HCT116 (cell line): ENCODE data around the gene DPM2. TPM values are rescaled to one million over a fixed set of nuclear protein-coding genes. Genes with fewer than 3 reads are reported as not detected.

Experiments used
- ATAC-seq: fragments of 200-7000 bp; cut with Tn5 transposase; 2 replicates; pipeline ENCODE4 v1.9.1; 2020; ENCODE audit warnings: mild to moderate bottlenecking, moderate library complexity
- BruUV-seq: library from RNA; stranded (reverse); fragments of 400-500 nt; replicated peaks from 2 replicates; lab custom pipeline; 2021; lab: Mats Ljungman, UMichigan
- CTCF ChIA-PET: fragments of 300-600 bp; sonication (Branson Sonifier 250); formaldehyde crosslinking; loops from one replicate; lab custom pipeline; 2021; ENCODE audit warnings: antibody characterized with exemption; lab: Charles Lee
- POLR2A ChIA-PET: fragments of 300-600, 350-600 bp; sonication (Branson Sonifier 250); formaldehyde crosslinking; loops from one replicate; lab custom pipeline; 2021; ENCODE audit warnings: antibody characterized with exemption; lab: Charles Lee
- RAD21 ChIA-PET, 2 experiments: fragments of 300-600 bp; sonication (Branson Sonifier 250); formaldehyde crosslinking; loops; one replicate each; lab custom pipeline; 2023; ENCODE audit warnings: low total read pairs in 2 of 2; ENCODE audit not compliant: uncharacterized antibody in 2 of 2, unreplicated experiment in 2 of 2, low non-redundant PET in 1 of 2; lab: Charles Lee
- DNase-seq: peaks from one replicate; pipeline ENCODE4 v3.0.0-alpha.2; 2010; ENCODE audit warnings: low read depth, low spot score
- H2AFZ ChIP-seq: fragments of 200-600 bp; shearing (Covaris generic), sonication (generic); 2 replicates; pipeline ENCODE4 v1.6.1; 2017; ENCODE audit warnings: low read depth, mixed run types, mixed read lengths, antibody characterized with exemption, low read length; ENCODE audit not compliant: poor library complexity, severe bottlenecking
- H3K27ac ChIP-seq: 2 replicates; pipeline ENCODE4 v1.5.1; 2012; ENCODE audit warnings: low read depth, low read length
- H3K27me3 ChIP-seq: fragments of 200-600 bp; sonication (generic); 2 replicates; pipeline ENCODE4 v1.6.1; 2016; ENCODE audit warnings: mixed run types, low read length, mixed read lengths; ENCODE audit not compliant: insufficient read depth
- H3K36me3 ChIP-seq, 2 experiments: fragments of 200-500 bp in 1 of 2; fragments of 200-600 bp in 1 of 2; sonication (Bioruptor generic) in 1 of 2; sonication (generic) in 1 of 2; 2 replicates each; pipeline versions ENCODE4 v1.5.1 to v1.6.1; 2014 to 2016; ENCODE audit warnings: low read length in 2 of 2, inconsistent platforms in 1 of 2, mixed read lengths in 1 of 2, mixed run types in 1 of 2; ENCODE audit not compliant: insufficient read depth in 2 of 2, control insufficient read depth in 1 of 2
- H3K4me1 ChIP-seq, 2 experiments: fragments of 200-600 bp in 1 of 2; sonication (generic) in 1 of 2; 2 replicates each; pipeline versions ENCODE4 v1.5.1 to v1.6.1; 2012 to 2017; ENCODE audit warnings: low read length in 2 of 2, inconsistent platforms in 1 of 2, mild to moderate bottlenecking in 1 of 2, mixed read lengths in 1 of 2, mixed run types in 1 of 2, moderate library complexity in 1 of 2; ENCODE audit not compliant: insufficient read depth in 2 of 2, control insufficient read depth in 1 of 2
- H3K4me2 ChIP-seq: fragments of 200-600 bp; sonication (generic); 2 replicates; pipeline ENCODE4 v1.6.1; 2017; ENCODE audit warnings: mixed run types, low read length, mixed read lengths
- H3K4me3 ChIP-seq, 2 experiments: fragments of 200-600 bp in 1 of 2; sonication (generic) in 1 of 2; replicated peaks in 1 of 2; 2 replicates each; pipeline ENCODE4 v1.5.1; 2011 to 2016; ENCODE audit warnings: low read length in 2 of 2, control low read depth in 1 of 2, low read depth in 1 of 2, mild to moderate bottlenecking in 1 of 2, mixed read lengths in 1 of 2, mixed run types in 1 of 2
- H3K79me2 ChIP-seq: fragments of 200-600 bp; sonication (generic); 2 replicates; pipeline ENCODE4 v1.6.1; 2017; ENCODE audit warnings: mild to moderate bottlenecking, mixed run types, low read length, moderate library complexity, mixed read lengths; ENCODE audit not compliant: insufficient read depth
- H3K9ac ChIP-seq: fragments of 200-600 bp; sonication (generic); 2 replicates; pipeline ENCODE4 v1.6.1; 2016; ENCODE audit warnings: low read length, mixed read lengths
- H3K9me2 ChIP-seq: fragments of 200-600 bp; sonication (generic), shearing (Covaris generic); 2 replicates; pipeline ENCODE4 v1.6.1; 2017; ENCODE audit warnings: mixed run types, mild to moderate bottlenecking, moderate library complexity; ENCODE audit not compliant: insufficient read depth
- H3K9me3 ChIP-seq, 2 experiments: fragments of 200-500 bp in 1 of 2; fragments of 200-600 bp in 1 of 2; sonication (Bioruptor generic) in 1 of 2; sonication (generic) in 1 of 2; 2 replicates each; pipeline ENCODE4 v1.6.1; 2014 to 2017; ENCODE audit warnings: low read length in 2 of 2, mixed read lengths in 2 of 2, inconsistent platforms in 1 of 2, low read depth in 1 of 2, mild to moderate bottlenecking in 1 of 2, mixed run types in 1 of 2, moderate library complexity in 1 of 2; ENCODE audit not compliant: control insufficient read depth in 1 of 2, insufficient read depth in 1 of 2
- H4K20me1 ChIP-seq: fragments of 200-600 bp; sonication (generic), shearing (Covaris generic); 2 replicates; pipeline ENCODE4 v1.6.1; 2017; ENCODE audit warnings: mixed run types, mild to moderate bottlenecking, moderate library complexity; ENCODE audit not compliant: insufficient read depth
- CEBPB ChIP-seq: IDR thresholded peaks from 2 replicates; pipeline ENCODE4 v1.6.1; 2012; ENCODE audit warnings: low read depth
- EGR1 ChIP-seq: IDR thresholded peaks from 2 replicates; pipeline ENCODE4 v1.6.1; 2012; ENCODE audit warnings: low read depth
- EZH2phosphoT487 ChIP-seq: fragments of 200-600 bp; IDR thresholded peaks from 2 replicates; pipeline ENCODE4 v1.6.1; 2018; ENCODE audit warnings: antibody characterized with exemption, borderline replicate concordance
- JUND ChIP-seq: IDR thresholded peaks from 2 replicates; pipeline ENCODE4 v1.6.1; 2012
- POLR2A ChIP-seq: IDR thresholded peaks from 2 replicates; pipeline ENCODE4 v1.7.0; 2011; ENCODE audit warnings: borderline replicate concordance; ENCODE audit not compliant: insufficient read depth, insufficient read length; ENCODE audit errors: extremely low read depth
- POLR2AphosphoS5 ChIP-seq: IDR thresholded peaks from 2 replicates; pipeline ENCODE4 v1.6.1; 2011; ENCODE audit warnings: mild to moderate bottlenecking, low read depth, low read length, moderate library complexity
- RAD21 ChIP-seq: IDR thresholded peaks from 2 replicates; pipeline ENCODE4 v1.6.1; 2012; ENCODE audit warnings: low read depth, mild to moderate bottlenecking
- SIN3A ChIP-seq: IDR thresholded peaks from 2 replicates; pipeline ENCODE4 v1.6.1; 2012; ENCODE audit warnings: low read depth
- YY1 ChIP-seq: IDR thresholded peaks from 2 replicates; pipeline ENCODE4 v1.6.1; 2011; ENCODE audit warnings: low read length, low read depth, moderate library complexity, mild to moderate bottlenecking; ENCODE audit not compliant: insufficient replicate concordance; ENCODE audit errors: extremely low read depth
- ZNF274 ChIP-seq: fragments of 200-500 bp; sonication (Bioruptor generic); IDR thresholded peaks from 2 replicates; pipeline ENCODE4 v1.6.1; 2014; ENCODE audit warnings: mild to moderate bottlenecking, low read depth, low read length, inconsistent platforms
- intact Hi-C: fragments of 100-400 bp; cut with micrococcal nuclease; formaldehyde crosslinking; loops from 2 replicates; pipeline ENCODE4 v1.10.0; 2022
- total RNA-seq: library from RNA; stranded (reverse); gene quantifications from one replicate; pipeline ENCODE4 v1.2.1, GENCODE V29; 2021; ENCODE audit not compliant: unreplicated experiment
- TF ChIP-seq, protein P1 (sequence below): IDR thresholded peaks from 2 replicates; pipeline ENCODE4 v1.6.1; 2012

Gene DPM2
- total RNA-seq, 1 experiment from 2014 or later, result 54.6 TPM

DNA sequence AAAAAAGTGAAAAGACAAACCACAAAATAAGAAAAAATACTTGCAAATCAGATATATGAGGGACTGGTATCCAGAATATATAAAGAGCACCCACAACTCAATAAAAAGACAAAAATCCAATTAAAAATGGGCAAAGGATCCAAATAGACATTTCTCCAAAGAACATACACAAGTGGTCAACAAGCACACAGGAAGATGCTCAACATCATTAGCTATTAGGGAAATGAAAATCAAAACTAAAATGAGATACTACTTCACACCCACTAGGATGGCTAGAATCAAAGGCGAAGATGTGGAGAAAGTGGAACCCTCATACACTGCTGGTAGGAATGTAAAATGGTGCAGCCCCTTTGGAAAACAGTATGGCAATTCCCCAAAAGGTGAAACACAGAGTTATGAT lies 21.1 kb upstream of the DPM2 start:
- H3K9ac ChIP-seq, result no peak overlapping the region
- DNase-seq (no peak), ATAC-seq (no peak)
- peaks cover 66 to 77% of the 10 kb centered on the region in 2 experiments for H3K4me1 ChIP-seq
- H3K4me3 ChIP-seq, result no peak overlapping the region
- H2AFZ ChIP-seq, result no peak overlapping the region
- no peaks in the 10 kb centered on the region for H3K27me3 ChIP-seq
- H4K20me1 ChIP-seq, result peaks cover 4% of the 10 kb centered on the region; the same call in 1 of the 2 replicates
- intact Hi-C loops, result no loop called here
- H3K9me2 ChIP-seq, result no peaks in the 10 kb centered on the region
- H3K36me3 ChIP-seq, result no peaks in the 10 kb centered on the region
- ChIA-PET POLR2A (interaction anchor here (1.0 kb wide), 1 partner anchor 109 kb away, joined by 3 read pairs; the partner anchor contains the start of gene NAIF1), RAD21 (no interaction called here), CTCF (no interaction called here)
- no peak overlapping the region for H3K4me2 ChIP-seq
- peaks cover 87% of the 10 kb centered on the region for H3K79me2 ChIP-seq
- H3K27ac ChIP-seq, result no peak overlapping the region
- TF ChIP-seq CEBPB (no peak), SIN3A (no peak), POLR2AphosphoS5 (no peak), RAD21 (no peak), EGR1 (no peak), JUND (no peak), POLR2A (no peak), ZNF274 (no peak), EZH2phosphoT487 (no peak), YY1 (no peak)
- TF ChIP-seq, protein P1, sequence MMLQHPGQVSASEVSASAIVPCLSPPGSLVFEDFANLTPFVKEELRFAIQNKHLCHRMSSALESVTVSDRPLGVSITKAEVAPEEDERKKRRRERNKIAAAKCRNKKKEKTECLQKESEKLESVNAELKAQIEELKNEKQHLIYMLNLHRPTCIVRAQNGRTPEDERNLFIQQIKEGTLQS, result no peak
- no peaks in the 10 kb centered on the region; a peak in 1 of 4 replicates for H3K9me3 ChIP-seq
- no TSS peak for BruUV-seq
